GM18907 (cell line): ENCODE measurements around the gene REPIN1.

ENCODE experiments used
- ATAC-seq: cut with Tn5 transposase; IDR thresholded peaks from one replicate; pipeline ENCODE4 v1.9.1; 2021; ENCODE audit warnings: mild to moderate bottlenecking, moderate library complexity; ENCODE audit not compliant: unreplicated experiment

REPIN1 gene

GRCh38 chr7:150336746-150337145 lies 31.9 kb upstream of the REPIN1 start:
- no peak for ATAC-seq

GRCh38 chr7:150337179-150337578 lies 31.4 kb upstream of the REPIN1 start:
- no peak for ATAC-seq

GRCh38 chr7:150337659-150338081 lies 31.0 kb upstream of the REPIN1 start:
- ATAC-seq, result no peak

GRCh38 chr7:150338166-150338829 lies 30.3 kb upstream of the REPIN1 start:
- no peak for ATAC-seq

GRCh38 chr7:150339409-150339809 lies 29.2 kb upstream of the REPIN1 start:
- ATAC-seq, result no peak

- ATAC-seq, result no peak
These were observed 28.4 kb upstream of the REPIN1 start for GRCh38 chr7:150340024-150340749.

GRCh38 chr7:150340875-150341262 lies 27.8 kb upstream of the REPIN1 start:
- no peak for ATAC-seq

GRCh38 chr7:150341263-150342120 lies 27.1 kb upstream of the REPIN1 start, which contains the start of gene RARRES2:
RARRES2 (minus strand) TSS chr7:150341629; CDS start chr7:150340609, 1,020 bp downstream.
- no peak for ATAC-seq

- ATAC-seq, result no peak
These were observed 26.6 kb upstream of the REPIN1 start for GRCh38 chr7:150342121-150342408.

GRCh38 chr7:150343225-150343624 lies 25.4 kb upstream of the REPIN1 start:
- ATAC-seq, result no peak

GRCh38 chr7:150344299-150344698 lies 24.3 kb upstream of the REPIN1 start:
- no peak for ATAC-seq

- no peak for ATAC-seq
These were observed 23.6 kb upstream of the REPIN1 start for GRCh38 chr7:150345012-150345411.

GRCh38 chr7:150346922-150347321 lies 21.7 kb upstream of the REPIN1 start:
- ATAC-seq, result no peak

- no peak for ATAC-seq
These were observed 16.9 kb upstream of the REPIN1 start for GRCh38 chr7:150351587-150352194.

GRCh38 chr7:150355666-150356059 lies 13.0 kb upstream of the REPIN1 start:
- ATAC-seq, result no peak

GRCh38 chr7:150356265-150356897 lies 12.2 kb upstream of the REPIN1 start:
- ATAC-seq, result no peak

- peak; percentile 69 for ATAC-seq
These were observed 11.4 kb upstream of the REPIN1 start for GRCh38 chr7:150357270-150357669.

GRCh38 chr7:150357771-150358427 lies 10.7 kb upstream of the REPIN1 start:
- peak; percentile 29 for ATAC-seq

- no peak for ATAC-seq
These were observed 10.2 kb upstream of the REPIN1 start for GRCh38 chr7:150358433-150358832.

- no peak for ATAC-seq
These were observed 9.5 kb upstream of the REPIN1 start for GRCh38 chr7:150358988-150359621.
